Calu3 (cell line): ENCODE data around the gene IGFLR1. TPM values are rescaled to one million over a fixed set of nuclear protein-coding genes. Genes with fewer than 3 reads are reported as not detected.

Source experiments
- BruUV-seq: library from RNA; stranded (reverse); fragments of 400-500 nt; replicated peaks from 2 replicates; lab custom pipeline; 2021; lab: Mats Ljungman, UMichigan
- CTCF ChIA-PET: fragments of 300-600 bp; sonication (Branson Sonifier 250); formaldehyde crosslinking; loops from one replicate; lab custom pipeline; 2022; ENCODE audit warnings: antibody characterized with exemption; lab: Charles Lee
- DNase-seq: peaks from one replicate; pipeline ENCODE4 v3.0.0; 2022
- H3K27ac Mint-ChIP-seq: one replicate; pipeline ENCODE4 v1.8.0; 2022; ENCODE audit warnings: mixed read lengths; ENCODE audit not compliant: unreplicated experiment
- H3K27me3 Mint-ChIP-seq: one replicate; pipeline ENCODE4 v1.8.0; 2022; ENCODE audit warnings: mixed read lengths; ENCODE audit not compliant: unreplicated experiment
- H3K36me3 Mint-ChIP-seq: one replicate; pipeline ENCODE4 v1.8.0; 2022; ENCODE audit warnings: mild to moderate bottlenecking, moderate library complexity, mixed read lengths; ENCODE audit not compliant: insufficient read depth, unreplicated experiment
- H3K4me1 Mint-ChIP-seq: one replicate; pipeline ENCODE4 v1.8.0; 2022; ENCODE audit warnings: mild to moderate bottlenecking, low read depth, mixed read lengths; ENCODE audit not compliant: unreplicated experiment
- H3K4me3 Mint-ChIP-seq: one replicate; pipeline ENCODE4 v1.8.0; 2022; ENCODE audit warnings: mild to moderate bottlenecking, low read depth, moderate library complexity, mixed read lengths; ENCODE audit not compliant: unreplicated experiment
- H3K9me3 Mint-ChIP-seq: one replicate; pipeline ENCODE4 v1.8.0; 2022; ENCODE audit warnings: low read depth, mixed read lengths; ENCODE audit not compliant: unreplicated experiment
- intact Hi-C: fragments of 100-400 bp; cut with micrococcal nuclease; formaldehyde crosslinking; loops from one replicate; pipeline ENCODE4 v1.10.0; 2022; ENCODE audit not compliant: unreplicated experiment
- total RNA-seq: library from RNA; stranded (reverse); gene quantifications from 2 replicates; pipeline ENCODE4 v1.2.3, GENCODE V29; 2022
- TF ChIP-seq, protein P1 (sequence below): fragments of 200-600 bp; IDR thresholded peaks from one replicate; pipeline ENCODE4 v1.8.0; 2022; ENCODE audit warnings: antibody characterized with exemption; ENCODE audit not compliant: unreplicated experiment

The IGFLR1 gene
- total RNA-seq, 1 experiment from 2014 or later = 9.2 TPM

GRCh38 chr19:35789978-35790944 lies 48.0 kb upstream of the IGFLR1 start:
- CTCF ChIA-PET = interaction anchor here (0.5 to 1.1 kb wide), 2 partner anchors 16 to 29 kb away, joined by 3 to 9 read pairs; no protein-coding TSS in a partner anchor
- H3K27ac Mint-ChIP-seq = no peak overlapping the region
- BruUV-seq = no TSS peak
- peaks cover 8% of the 10 kb centered on the region for H3K4me1 Mint-ChIP-seq
- DNase-seq = no peak
- H3K4me3 Mint-ChIP-seq = no peak overlapping the region
- no peaks in the 10 kb centered on the region for H3K27me3 Mint-ChIP-seq
- intact Hi-C loops = no loop called here
- TF ChIP-seq, protein P1, sequence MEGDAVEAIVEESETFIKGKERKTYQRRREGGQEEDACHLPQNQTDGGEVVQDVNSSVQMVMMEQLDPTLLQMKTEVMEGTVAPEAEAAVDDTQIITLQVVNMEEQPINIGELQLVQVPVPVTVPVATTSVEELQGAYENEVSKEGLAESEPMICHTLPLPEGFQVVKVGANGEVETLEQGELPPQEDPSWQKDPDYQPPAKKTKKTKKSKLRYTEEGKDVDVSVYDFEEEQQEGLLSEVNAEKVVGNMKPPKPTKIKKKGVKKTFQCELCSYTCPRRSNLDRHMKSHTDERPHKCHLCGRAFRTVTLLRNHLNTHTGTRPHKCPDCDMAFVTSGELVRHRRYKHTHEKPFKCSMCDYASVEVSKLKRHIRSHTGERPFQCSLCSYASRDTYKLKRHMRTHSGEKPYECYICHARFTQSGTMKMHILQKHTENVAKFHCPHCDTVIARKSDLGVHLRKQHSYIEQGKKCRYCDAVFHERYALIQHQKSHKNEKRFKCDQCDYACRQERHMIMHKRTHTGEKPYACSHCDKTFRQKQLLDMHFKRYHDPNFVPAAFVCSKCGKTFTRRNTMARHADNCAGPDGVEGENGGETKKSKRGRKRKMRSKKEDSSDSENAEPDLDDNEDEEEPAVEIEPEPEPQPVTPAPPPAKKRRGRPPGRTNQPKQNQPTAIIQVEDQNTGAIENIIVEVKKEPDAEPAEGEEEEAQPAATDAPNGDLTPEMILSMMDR = no peak
- H3K9me3 Mint-ChIP-seq = no peaks in the 10 kb centered on the region
- H3K36me3 Mint-ChIP-seq = no peaks in the 10 kb centered on the region

DNA sequence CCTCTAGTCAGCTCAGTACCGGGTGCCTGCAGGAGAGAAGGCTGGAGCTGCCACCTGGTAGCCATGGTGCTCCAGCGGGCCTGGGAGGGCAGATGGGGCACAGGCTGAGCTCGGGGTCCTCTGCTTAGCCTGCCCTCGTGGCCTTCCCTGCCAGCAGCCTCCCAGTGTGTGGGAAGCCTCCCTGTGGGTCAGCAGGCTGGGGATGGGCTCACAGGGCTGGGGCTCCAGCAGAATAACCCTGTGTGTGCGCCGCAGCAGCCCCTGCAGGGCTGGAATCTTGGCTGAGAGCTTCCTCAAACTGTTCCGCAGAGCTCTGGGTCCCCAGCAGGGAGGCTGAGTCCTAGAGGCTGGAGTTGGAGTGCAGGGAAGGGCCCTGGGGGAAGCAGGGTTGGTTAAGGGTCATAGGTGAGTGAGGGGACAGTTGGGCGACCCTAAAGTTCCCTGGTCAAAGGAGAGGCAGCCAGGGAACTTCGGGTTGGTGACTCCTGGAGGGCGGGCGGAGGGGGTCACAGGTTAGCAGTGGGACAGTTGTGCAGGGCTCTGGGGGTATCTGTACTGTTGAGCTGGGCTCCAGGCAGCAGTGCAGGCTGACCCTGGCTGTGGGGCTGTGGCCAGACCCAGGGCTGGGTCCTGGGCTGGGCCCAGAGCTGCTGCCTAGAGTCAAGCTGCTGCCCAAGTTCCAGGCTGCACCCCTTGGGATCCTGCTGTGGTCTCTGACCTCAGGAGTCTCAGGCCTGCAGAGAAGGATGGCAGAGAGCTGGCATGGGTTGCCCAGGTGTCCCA lies 47.1 kb upstream of the IGFLR1 start:
- Mint-ChIP-seq H3K27me3 (no peaks in the 10 kb centered on the region), H3K27ac (no peak overlapping the region), H3K36me3 (no peaks in the 10 kb centered on the region), H3K4me3 (no peak overlapping the region), H3K4me1 (peaks cover 8% of the 10 kb centered on the region), H3K9me3 (no peaks in the 10 kb centered on the region)
- CTCF ChIA-PET = interaction anchor here (0.6 to 1.1 kb wide), 2 partner anchors 30 to 137 kb away, joined by 4 to 9 read pairs; no protein-coding TSS in a partner anchor
- BruUV-seq = no TSS peak
- TF ChIP-seq, protein P1 = no peak
- no peak for DNase-seq
- intact Hi-C loops = no loop called here

- no peak for DNase-seq
- Mint-ChIP-seq H3K4me3 (no peak overlapping the region), H3K4me1 (peaks cover 4% of the 10 kb centered on the region), H3K9me3 (no peaks in the 10 kb centered on the region), H3K27ac (no peak overlapping the region), H3K27me3 (no peaks in the 10 kb centered on the region), H3K36me3 (no peaks in the 10 kb centered on the region)
- CTCF ChIA-PET = no interaction called here
- no TSS peak for BruUV-seq
- intact Hi-C loops = no loop called here
- TF ChIP-seq, protein P1 = no peak
Measured at GRCh38 chr19:35788205-35788960, 46.1 kb upstream of the IGFLR1 start.
